Vagina (tissue), 2 donors: Measurements from ENCODE around the gene FAM3B. TPM values are rescaled to one million over a fixed set of nuclear protein-coding genes. Genes with fewer than 3 reads are reported as not detected.

Source experiments
- DNase-seq, 2 donors: peaks; one replicate each; pipeline ENCODE4 v3.0.0-alpha.2; 2017; ENCODE audit errors: extremely low spot score in 2 of 2
- H3K27ac ChIP-seq: fragments of 200-600 bp; sonication (generic); one replicate; pipeline ENCODE4 v1.5.1; 2019
- H3K27me3 ChIP-seq: fragments of 200-600 bp; sonication (generic); one replicate; pipeline ENCODE4 v1.5.1; 2019
- H3K36me3 ChIP-seq, 2 donors: fragments of 200-600 bp; sonication (generic); one replicate each; pipeline ENCODE4 v1.5.1; 2017 to 2019
- H3K4me1 ChIP-seq: fragments of 200-600 bp; sonication (generic); one replicate; pipeline ENCODE4 v1.5.1; 2019
- H3K4me3 ChIP-seq, 2 donors: fragments of 200-600 bp; sonication (generic); 1 replicate in 1 of 2; 2 replicates in 1 of 2; pipeline ENCODE4 v1.5.1; 2016 to 2019
- H3K9me3 ChIP-seq: fragments of 200-600 bp; sonication (generic); one replicate; pipeline ENCODE4 v1.5.1; 2019
- POLR2A ChIP-seq, 2 donors: fragments of 450-650 bp; IDR thresholded peaks; one replicate each; pipeline ENCODE4 v1.6.1; 2017; ENCODE audit warnings: antibody characterized with exemption in 2 of 2, mild to moderate bottlenecking in 2 of 2, moderate library complexity in 2 of 2
- POLR2AphosphoS5 ChIP-seq, 2 donors: sonication (generic); formaldehyde crosslinking; IDR thresholded peaks; one replicate each; pipeline ENCODE4 v1.9.0; 2017; ENCODE audit warnings: antibody characterized with exemption in 2 of 2, mild to moderate bottlenecking in 2 of 2, low read depth in 1 of 2; ENCODE audit not compliant: insufficient read depth in 1 of 2
- intact Hi-C: fragments of 100-400 bp; cut with DNase I; formaldehyde crosslinking; loops from one replicate; pipeline ENCODE4 v1.15.1; 2023
- total RNA-seq: library from RNA; depleted of rRNA; stranded (reverse); fragments of >200 nt; gene quantifications from one replicate; pipeline ENCODE4 v1.2.3, GENCODE V29; 2016
- TF ChIP-seq, protein P1 (sequence below), 3 experiments: fragments of 450-650 bp in 2 of 3; fragments of 200-600 bp in 1 of 3; sonication (generic) in 1 of 3; IDR thresholded peaks; one replicate each; pipeline ENCODE4 v1.5.1; 2017 to 2019; ENCODE audit warnings: antibody characterized with exemption in 3 of 3, mild to moderate bottlenecking in 2 of 3, moderate library complexity in 2 of 3

Gene FAM3B
- total RNA-seq, 1 donor from 2014 or later, result 2.9 TPM

DNA sequence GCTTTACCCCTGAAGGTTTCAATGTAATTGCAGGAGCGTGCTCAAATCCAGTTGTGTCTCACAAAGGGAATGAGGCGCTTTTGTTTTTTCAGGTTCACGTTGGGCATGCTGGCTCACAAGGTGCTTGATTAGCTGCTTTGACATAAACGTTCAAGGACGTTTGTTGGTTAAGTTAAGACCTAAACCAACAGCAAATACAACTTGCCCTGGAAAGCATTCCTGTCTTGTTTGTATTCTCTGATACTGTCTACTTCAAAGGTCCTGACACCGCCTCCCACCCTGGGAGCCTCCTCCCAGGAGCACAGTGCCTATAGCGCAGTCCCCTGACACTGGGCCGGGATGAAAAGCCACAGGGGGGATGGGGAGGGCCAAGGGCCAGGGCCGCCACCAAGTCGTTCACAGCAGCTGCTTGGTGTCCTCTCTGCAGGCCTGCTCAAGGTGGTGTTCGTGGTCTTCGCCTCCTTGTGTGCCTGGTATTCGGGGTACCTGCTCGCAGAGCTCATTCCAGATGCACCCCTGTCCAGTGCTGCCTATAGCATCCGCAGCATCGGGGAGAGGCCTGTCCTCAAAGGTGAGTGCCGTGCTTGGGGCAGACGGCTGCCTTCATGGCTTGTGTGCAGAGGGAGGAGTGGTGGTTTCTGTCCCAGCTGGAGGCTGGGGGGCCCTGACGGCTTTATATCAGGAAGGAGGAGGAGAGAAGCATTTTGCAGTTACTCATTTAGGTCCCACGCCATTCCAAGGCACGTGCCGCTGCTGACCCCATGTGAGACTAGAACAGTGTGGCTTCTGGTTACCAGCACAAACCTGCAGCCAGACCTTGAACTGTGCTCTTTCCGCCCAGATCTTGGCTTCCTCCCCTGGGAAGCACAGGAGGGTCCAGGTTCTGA, 6.1 kb downstream of the FAM3B start:
- H3K27ac ChIP-seq, result no peak overlapping the region
- H3K27me3 ChIP-seq, result no peaks in the 10 kb centered on the region
- TF ChIP-seq, protein P1, sequence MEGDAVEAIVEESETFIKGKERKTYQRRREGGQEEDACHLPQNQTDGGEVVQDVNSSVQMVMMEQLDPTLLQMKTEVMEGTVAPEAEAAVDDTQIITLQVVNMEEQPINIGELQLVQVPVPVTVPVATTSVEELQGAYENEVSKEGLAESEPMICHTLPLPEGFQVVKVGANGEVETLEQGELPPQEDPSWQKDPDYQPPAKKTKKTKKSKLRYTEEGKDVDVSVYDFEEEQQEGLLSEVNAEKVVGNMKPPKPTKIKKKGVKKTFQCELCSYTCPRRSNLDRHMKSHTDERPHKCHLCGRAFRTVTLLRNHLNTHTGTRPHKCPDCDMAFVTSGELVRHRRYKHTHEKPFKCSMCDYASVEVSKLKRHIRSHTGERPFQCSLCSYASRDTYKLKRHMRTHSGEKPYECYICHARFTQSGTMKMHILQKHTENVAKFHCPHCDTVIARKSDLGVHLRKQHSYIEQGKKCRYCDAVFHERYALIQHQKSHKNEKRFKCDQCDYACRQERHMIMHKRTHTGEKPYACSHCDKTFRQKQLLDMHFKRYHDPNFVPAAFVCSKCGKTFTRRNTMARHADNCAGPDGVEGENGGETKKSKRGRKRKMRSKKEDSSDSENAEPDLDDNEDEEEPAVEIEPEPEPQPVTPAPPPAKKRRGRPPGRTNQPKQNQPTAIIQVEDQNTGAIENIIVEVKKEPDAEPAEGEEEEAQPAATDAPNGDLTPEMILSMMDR (IDR thresholded peaks at IDR 0.05), result no peak
- TF ChIP-seq POLR2A (IDR thresholded peaks at IDR 0.05), result no peak
- H3K36me3 ChIP-seq, result no peaks in the 10 kb centered on the region
- H3K9me3 ChIP-seq, result no peaks in the 10 kb centered on the region
- no peak for DNase-seq
- no peak overlapping the region for H3K4me3 ChIP-seq
- intact Hi-C loops, result no loop called here
- H3K4me1 ChIP-seq, result no peaks in the 10 kb centered on the region

DNA sequence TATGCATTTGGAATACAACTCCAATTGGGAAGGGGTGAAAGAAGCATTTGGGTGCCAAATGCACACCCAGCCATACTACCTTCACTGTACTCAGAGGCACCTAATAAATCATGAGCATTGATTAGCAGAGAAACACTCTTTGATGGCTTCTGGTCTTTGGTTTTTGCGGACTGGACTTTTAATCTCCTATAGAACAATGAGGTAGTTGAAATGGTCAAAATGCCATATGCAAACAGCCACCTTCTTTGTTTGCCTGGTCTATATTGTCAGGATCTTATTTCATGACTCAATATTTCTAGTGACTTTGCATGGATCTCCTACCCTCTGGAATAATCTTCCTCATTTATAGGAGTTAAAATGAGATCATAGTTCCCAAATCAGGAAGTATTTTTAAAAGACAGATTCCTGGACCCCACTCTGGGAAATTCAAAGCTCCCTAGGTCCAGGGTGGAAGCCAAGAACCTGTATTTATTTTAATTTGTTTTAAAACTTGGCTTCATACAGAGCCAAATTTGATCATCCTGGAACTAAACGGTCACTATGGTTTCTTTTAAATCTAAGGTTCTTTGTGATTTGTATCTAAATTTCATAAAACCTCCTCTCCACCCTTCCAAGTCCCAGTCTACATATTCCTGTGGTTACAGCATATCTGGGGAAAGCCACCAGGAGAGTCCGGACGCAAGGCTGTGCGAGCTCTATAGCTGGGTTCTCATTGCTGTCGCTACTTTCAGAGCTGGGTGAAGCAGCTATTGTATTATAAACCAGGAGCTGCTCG, 8.7 kb downstream of the FAM3B start:
- TF ChIP-seq POLR2A (IDR thresholded peaks at IDR 0.05), result no peak
- TF ChIP-seq POLR2AphosphoS5 (IDR thresholded peaks at IDR 0.05; ENCODE audit: insufficient read depth in 1 of 2, low read depth in 1 of 2), result no peak
- TF ChIP-seq, protein P1 (IDR thresholded peaks at IDR 0.05), result no peak
- no peaks in the 10 kb centered on the region for H3K4me1 ChIP-seq
- H3K4me3 ChIP-seq, result no peak overlapping the region
- H3K27me3 ChIP-seq, result no peaks in the 10 kb centered on the region
- no peak for DNase-seq
- no peak overlapping the region for H3K27ac ChIP-seq
- intact Hi-C loops, result no loop called here
- H3K9me3 ChIP-seq, result no peaks in the 10 kb centered on the region
- no peaks in the 10 kb centered on the region for H3K36me3 ChIP-seq

DNA sequence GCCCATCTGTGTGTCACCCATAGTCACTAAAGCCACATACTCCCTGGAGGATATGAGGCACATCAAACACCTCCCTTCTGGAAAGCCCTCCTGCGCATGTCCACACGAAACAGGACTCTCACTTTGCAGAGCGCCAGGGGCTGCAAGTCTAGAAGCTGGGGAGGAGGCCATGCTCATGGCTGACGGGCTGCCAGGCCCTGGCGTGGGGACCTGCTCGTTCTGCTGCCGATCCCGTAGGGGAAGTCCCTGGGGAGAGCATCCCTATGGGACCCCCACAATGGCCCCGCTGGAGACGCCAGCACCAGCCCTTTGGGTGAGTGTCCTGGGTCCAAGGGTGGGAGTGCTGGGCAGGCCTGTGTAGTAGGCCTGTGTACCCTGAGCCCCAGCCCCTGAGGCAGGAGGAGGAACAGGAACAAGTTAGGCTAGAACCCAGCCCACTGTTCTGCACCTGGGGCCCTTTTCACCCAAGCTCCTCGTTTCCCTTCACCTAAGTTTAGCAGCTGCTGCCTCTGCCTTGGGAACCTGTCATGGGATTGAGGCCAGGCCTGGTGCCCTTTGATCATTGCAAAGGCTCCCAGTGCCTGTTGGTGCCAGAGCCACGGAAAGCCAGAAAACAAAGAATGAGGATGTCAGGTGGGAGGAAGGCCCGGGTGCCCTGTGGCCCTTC, 9.9 kb downstream of the FAM3B start:
- intact Hi-C loops, result no loop called here
- no peak overlapping the region for H3K27ac ChIP-seq

DNA sequence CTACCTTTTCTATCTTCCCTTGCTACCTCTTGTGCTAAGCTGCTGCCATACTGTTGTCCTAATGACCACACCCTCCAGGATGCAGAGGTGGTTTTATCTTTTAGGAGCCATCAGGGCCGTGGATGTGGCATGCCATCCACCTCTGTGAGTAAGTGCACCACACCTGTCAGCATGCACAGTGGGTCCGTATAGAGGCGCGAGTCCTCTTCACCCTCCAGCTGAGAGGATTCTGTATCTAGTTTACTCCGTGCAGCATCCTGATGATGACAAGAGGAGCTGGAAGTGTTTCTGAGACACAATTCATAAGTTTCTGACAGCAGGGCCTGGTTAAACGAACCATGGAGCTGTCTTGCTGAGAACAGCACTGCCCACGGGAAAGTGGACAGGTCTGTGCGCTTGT, 11.2 kb downstream of the FAM3B start:
- Histone ChIP-seq H3K9me3 (no peaks in the 10 kb centered on the region), H3K4me3 (no peak overlapping the region), H3K36me3 (no peaks in the 10 kb centered on the region), H3K27me3 (no peaks in the 10 kb centered on the region), H3K27ac (no peak overlapping the region), H3K4me1 (no peaks in the 10 kb centered on the region)
- DNase-seq, result no peak
- intact Hi-C loops, result no loop called here
- no peak for TF ChIP-seq POLR2AphosphoS5 (IDR thresholded peaks at IDR 0.05; ENCODE audit: insufficient read depth in 1 of 2, low read depth in 1 of 2)
- no peak for TF ChIP-seq POLR2A (IDR thresholded peaks at IDR 0.05)
- TF ChIP-seq, protein P1 (IDR thresholded peaks at IDR 0.05), result no peak

More for the DNA sequence above, 9.9 kb downstream of the FAM3B start:
- Histone ChIP-seq H3K4me3 (no peak overlapping the region), H3K4me1 (no peaks in the 10 kb centered on the region), H3K36me3 (no peaks in the 10 kb centered on the region), H3K27me3 (no peaks in the 10 kb centered on the region), H3K9me3 (no peaks in the 10 kb centered on the region)
- no peak for DNase-seq
- TF ChIP-seq POLR2A (IDR thresholded peaks at IDR 0.05) (no peak), POLR2AphosphoS5 (IDR thresholded peaks at IDR 0.05; ENCODE audit: insufficient read depth in 1 of 2, low read depth in 1 of 2) (no peak)
- TF ChIP-seq, protein P1 (IDR thresholded peaks at IDR 0.05), result no peak
